D721Med (cell line): ENCODE measurements around the gene NT5DC3.

Source experiments
- DNase-seq: peaks from one replicate; pipeline ENCODE4 v3.0.0; 2011; ENCODE audit warnings: low spot score; ENCODE audit not compliant: insufficient read length
- FAIRE-seq: peaks from 2 replicates; lab custom pipeline; 2011; peaks lifted over from hg19 to GRCh38; lab: Jason Lieb, UNC
- TF ChIP-seq, protein P1 (sequence below): IDR thresholded peaks from 2 replicates; pipeline ENCODE4 v1.5.1; 2012; ENCODE audit warnings: mild to moderate bottlenecking, control low read depth; ENCODE audit not compliant: insufficient read depth; ENCODE audit errors: missing control alignments

NT5DC3 gene

DNA sequence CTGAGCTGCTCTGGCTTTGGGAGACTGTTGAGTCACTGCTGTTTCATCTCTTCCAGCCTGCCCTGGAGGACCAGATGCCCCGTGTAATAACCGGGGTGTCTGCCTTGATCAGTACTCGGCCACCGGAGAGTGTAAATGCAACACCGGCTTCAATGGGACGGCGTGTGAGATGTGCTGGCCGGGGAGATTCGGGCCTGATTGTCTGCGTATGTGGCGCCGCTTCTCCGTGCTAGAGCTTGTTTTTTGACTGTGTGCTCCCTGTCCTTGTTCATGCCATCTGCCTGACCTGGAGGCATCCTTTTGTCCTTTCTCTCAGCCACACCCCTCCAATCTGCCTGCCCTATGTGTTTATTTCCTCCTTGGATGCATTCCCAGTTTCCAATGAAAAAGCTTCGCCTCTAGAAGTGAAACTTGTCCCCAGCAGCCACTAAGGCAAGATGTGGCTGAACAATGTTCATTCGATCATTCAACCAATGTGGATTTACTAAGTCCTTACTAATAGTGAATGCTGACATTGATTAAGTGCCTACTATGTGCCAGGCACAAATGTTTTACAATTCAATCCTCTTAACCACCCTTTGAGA lies 98.6 kb downstream of the NT5DC3 start:
- DNase-seq (no peak), FAIRE-seq (no peak)
- TF ChIP-seq, protein P1, sequence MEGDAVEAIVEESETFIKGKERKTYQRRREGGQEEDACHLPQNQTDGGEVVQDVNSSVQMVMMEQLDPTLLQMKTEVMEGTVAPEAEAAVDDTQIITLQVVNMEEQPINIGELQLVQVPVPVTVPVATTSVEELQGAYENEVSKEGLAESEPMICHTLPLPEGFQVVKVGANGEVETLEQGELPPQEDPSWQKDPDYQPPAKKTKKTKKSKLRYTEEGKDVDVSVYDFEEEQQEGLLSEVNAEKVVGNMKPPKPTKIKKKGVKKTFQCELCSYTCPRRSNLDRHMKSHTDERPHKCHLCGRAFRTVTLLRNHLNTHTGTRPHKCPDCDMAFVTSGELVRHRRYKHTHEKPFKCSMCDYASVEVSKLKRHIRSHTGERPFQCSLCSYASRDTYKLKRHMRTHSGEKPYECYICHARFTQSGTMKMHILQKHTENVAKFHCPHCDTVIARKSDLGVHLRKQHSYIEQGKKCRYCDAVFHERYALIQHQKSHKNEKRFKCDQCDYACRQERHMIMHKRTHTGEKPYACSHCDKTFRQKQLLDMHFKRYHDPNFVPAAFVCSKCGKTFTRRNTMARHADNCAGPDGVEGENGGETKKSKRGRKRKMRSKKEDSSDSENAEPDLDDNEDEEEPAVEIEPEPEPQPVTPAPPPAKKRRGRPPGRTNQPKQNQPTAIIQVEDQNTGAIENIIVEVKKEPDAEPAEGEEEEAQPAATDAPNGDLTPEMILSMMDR, result no peak

DNA sequence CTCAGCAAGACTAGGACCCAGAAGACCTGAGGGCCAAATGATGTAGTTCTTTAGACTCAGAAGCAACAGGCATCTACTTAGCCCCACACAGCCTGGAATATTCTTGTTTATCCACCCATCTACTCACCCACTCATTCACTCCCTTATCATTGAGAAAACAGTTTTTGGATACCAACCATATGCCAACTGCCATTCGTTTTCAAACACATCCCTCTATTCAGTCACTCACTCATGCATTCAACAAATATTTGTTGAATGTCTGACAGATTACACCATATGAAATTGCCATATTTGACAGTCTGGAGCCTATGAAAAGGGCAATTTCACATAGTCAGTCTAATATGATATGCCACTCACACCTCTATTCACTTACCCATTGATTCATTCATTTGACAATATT lies 103.2 kb downstream of the NT5DC3 start:
- FAIRE-seq (no peak), DNase-seq (no peak)
- TF ChIP-seq, protein P1, result no peak

DNA sequence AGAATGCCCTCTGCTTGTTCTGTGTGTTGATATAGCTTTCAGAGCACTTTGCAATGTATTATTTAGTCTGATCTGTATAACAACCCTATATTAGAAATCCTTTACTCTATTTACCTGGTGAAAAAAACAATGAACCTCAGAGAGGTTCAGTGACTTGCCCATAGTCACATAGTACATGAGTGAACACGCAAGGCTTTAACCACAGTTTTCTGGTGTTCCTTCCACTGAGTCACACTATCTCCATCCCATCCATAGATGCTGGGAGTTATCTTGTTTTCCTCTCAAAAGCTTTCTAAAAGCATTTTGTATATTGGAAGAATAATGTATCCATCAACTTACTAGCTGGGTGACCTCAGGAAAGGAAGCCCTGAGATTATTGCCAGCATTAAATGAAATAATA lies 104.5 kb downstream of the NT5DC3 start:
- no peak for DNase-seq
- TF ChIP-seq, protein P1, result no peak
- FAIRE-seq, result no peak

DNA sequence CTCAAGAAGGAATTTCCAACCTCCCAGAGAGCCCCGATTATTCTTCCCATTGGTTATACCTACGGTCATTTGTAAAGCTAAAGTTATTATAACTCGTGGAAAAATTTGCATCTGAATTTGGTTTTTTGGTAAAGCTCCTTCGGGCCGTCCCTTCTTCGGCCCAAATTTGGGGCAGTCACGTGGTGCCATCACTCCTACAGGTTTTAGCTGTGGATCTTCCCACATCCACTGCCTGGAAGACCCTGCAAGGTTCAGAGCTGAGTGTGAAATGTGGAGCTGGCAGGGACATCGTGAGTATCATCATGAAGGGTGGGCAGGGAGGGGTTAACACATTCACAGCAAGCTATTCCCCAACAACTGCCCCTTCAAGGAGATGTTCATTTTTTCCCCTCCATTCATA lies 105.7 kb downstream of the NT5DC3 start:
- DNase-seq (no peak), FAIRE-seq (no peak)
- TF ChIP-seq, protein P1, result no peak

DNA sequence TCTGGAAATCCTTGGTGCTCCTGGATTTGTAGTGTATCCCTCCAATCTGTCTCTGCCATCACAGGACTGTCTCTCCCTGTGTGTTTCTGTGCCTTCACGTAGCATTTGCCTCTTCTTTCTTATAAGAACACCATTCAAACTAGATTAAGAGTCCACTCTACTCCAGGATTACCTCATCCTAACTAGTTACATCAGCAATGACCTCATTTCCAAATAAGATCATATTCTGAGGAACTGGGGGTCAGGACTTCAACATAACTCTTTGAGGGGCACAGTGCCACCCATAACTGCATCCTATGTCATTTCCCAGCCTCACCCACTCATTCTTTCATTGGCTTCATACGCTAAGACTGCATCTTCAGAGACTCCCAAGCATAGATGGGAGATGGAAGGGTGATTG lies 106.2 kb downstream of the NT5DC3 start:
- TF ChIP-seq, protein P1, result no peak
- no peak for DNase-seq
- no peak for FAIRE-seq

DNA sequence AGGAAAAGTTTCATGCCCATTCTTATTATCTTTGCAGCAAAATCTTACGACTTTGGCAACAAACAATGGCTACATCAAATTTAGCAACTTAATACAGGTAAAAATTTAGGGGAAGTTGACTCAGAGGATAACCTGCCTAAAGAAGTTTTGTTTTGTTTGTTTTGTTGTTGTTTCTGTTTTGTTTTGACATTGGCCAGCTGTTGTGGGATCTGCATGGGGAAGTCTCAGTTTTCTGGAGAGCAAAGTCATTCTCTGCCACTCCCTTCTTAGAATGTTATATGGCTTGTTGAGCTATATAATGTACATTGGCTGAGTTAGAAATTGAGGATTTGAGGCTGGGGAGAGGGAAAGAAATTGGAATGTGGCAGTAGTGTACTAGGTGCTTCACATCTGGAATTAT lies 109.5 kb downstream of the NT5DC3 start:
- no peak for FAIRE-seq
- TF ChIP-seq, protein P1, result no peak
- DNase-seq, result no peak

DNA sequence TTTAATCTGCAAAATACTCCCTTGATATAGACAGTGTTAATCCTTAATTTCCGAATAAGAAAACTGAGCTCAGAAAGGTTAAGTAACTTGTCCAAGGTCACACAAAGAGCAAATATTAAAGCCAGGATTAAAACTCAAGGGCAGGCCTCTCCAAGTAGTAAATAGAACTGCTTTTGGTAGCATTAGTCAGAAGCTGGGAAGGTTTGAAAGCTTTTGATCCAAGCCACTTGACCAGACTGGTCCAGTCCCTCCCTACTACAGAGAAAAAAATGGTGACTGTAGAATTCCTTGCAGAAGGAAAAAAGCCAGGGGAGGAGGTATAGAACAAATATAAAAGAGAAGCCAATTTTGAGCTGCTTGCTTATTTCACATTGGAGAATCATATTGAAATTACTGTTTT lies 111.5 kb downstream of the NT5DC3 start:
- FAIRE-seq, result no peak
- TF ChIP-seq, protein P1, result no peak
- DNase-seq, result no peak
